Colon (tissue), 2 donors: ENCODE results near the gene PYGO1.
"Not testable (repeated sequence)": the region's sequence is repeated elsewhere in the genome, so short reads cannot be mapped to it uniquely, and the experiment has no call there.

ENCODE experiments used
- FAIRE-seq: peaks from 2 replicates; lab custom pipeline; 2012; peaks lifted over from hg19 to GRCh38; lab: Jason Lieb, UNC
- donor health status: control.
- donor health status: control.

PYGO1 gene

DNA sequence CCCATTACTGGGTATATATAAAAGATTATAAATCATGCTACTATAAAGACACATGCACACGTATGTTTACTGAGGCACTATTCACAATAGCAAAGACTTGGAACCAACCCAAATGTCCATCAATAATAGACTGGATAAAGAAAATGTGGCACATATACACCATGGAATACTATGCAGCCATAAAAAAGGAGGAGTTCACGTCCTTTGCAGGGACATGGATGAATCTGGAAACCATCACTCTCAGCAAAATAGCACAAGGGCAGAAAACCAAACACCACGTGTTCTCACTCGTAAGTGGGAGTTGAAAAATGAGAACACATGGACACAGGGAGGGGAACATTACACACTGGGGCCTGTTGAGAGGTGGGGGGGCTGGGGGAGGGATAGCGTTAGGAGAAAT lies 82.7 kb downstream of the PYGO1 start:
- not testable (repeated sequence) for FAIRE-seq

DNA sequence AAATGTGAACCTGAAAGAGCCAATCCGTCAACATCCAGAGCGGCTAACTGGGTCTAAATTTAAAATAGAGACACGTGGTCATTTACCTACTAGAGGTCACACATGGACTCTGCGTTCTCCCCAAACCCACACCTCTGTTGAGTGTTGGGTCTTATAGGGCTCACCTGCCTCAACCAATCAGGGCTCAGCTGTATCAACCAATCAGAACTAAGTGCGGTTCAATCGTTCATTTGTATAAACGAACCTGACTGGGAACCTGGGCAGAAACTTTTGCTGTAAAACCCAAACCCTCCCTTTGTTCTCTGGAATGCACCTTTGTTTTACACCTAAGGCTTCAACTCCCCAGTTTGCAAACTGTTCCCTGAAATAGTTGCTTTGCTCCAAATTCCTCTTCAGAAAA lies 89.0 kb downstream of the PYGO1 start:
- no peak for FAIRE-seq

DNA sequence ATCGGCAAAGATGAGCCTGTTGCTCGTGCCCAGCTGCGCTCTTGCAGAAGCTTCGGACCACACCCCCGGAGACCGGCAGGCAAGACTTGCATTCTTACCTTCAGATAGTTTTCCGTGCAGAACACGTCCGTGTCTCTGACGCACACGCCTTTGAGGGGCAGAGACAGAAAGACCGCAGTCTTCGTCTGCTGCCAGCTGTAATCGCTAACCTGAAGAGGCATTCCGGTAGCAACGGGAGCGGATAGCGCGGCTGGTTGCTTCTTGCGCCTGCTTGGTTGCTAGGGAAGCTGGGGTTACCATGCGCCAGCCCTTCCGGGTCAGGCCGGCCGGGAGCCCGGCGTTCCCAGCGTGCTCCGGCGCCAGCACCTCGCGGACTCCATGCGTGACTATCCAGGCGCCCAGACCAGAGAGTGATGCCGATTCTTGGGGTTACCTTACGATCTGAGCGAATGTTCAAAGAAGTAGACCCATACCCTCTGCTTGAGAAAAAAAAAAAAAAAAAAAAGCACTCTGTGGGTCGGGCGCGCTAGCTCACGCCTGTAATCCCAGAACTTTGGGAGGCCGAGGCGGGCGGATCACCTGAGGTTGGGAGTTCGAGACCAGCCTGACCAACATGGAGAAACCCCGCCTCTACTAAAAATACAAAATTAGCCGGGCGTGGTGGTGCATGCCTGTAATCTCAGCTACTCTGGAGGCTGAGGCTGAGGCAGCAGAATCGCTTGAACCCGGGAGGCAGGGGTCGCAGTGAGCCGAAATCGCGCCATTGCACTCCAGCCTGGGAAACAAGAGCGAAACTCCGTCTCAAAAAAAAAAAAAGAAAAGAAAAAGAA lies 89.8 kb downstream of the PYGO1 start:
- not testable (repeated sequence) for FAIRE-seq

GRCh38 chr15:55496716-55497115 lies 91.4 kb downstream of the PYGO1 start:
- no peak for FAIRE-seq

GRCh38 chr15:55494931-55495330 lies 93.2 kb downstream of the PYGO1 start:
- FAIRE-seq, result no peak

GRCh38 chr15:55488952-55489600 lies 99.1 kb downstream of the PYGO1 start:
- not testable (repeated sequence) for FAIRE-seq
